Measurements from ENCODE around the gene LDB3. TPM values are rescaled to one million over a fixed set of nuclear protein-coding genes. Genes with fewer than 3 reads are reported as not detected.

Gene LDB3
- polyA plus RNA-seq, 2 of the 4 experiments (the other 2 are of a cell fraction), result 0.13 TPM

- no peak for TF ChIP-seq BHLHE40 (IDR thresholded peaks at IDR 0.05; ENCODE audit: low read depth, low read length)
- TF ChIP-seq RFX5 (IDR thresholded peaks at IDR 0.05), result no peak
- TF ChIP-seq CHD2 (IDR thresholded peaks at IDR 0.05; ENCODE audit: low read length, partially characterized antibody), result no peak
- no peak for TF ChIP-seq HEYL (CRISPR knock-in tag; IDR thresholded peaks at IDR 0.05)
These were observed 85.5 kb downstream of the LDB3 start (continued) for GRCh38 chr10:86753638-86754434.

GRCh38 chr10:86755454-86755739, 87.1 kb downstream of the LDB3 start:
- FAIRE-seq (no peak), DNase-seq (ENCODE audit: low read depth in 1 of 2, low spot score in 1 of 2) (no peak), ATAC-seq (no peak)
- peaks cover 30% of the 10 kb centered on the region for H3K4me1 ChIP-seq
- H3K4me2 ChIP-seq, result peak overlapping the region; percentile 89
- no peaks in the 10 kb centered on the region for H3K9me3 ChIP-seq
- TF ChIP-seq FOXS1 (CRISPR knock-in tag; IDR thresholded peaks at IDR 0.05) (no peak), POLR2AphosphoS2 (conservative IDR thresholded peaks at IDR 0.05; ENCODE audit: low read length) (no peak), ATOH8 (CRISPR knock-in tag; IDR thresholded peaks at IDR 0.05; ENCODE audit: low read depth) (no peak), PHF8 (IDR thresholded peaks at IDR 0.05; ENCODE audit: borderline replicate concordance, low read depth) (no peak), POLR2A (IDR thresholded peaks at IDR 0.05; ENCODE audit: low read length) (no peak; the same call in 1 of the 2 replicates)
- peak overlapping the region; percentile 98 to 99 for H3K27ac ChIP-seq
- POLR2A ChIA-PET, result interaction anchor here (0.6 to 2.8 kb wide), 7 partner anchors 15 to 354 kb away, joined by 3 to 25 read pairs (median 7); no protein-coding TSS in a partner anchor
- WGBS (ENCODE audit: missing lambda C conversion rate), result 1% methylated on average over 9 of the region's 9 CpGs
- CTCF ChIA-PET, result interaction anchor here (1.2 kb wide), 1 partner anchor 43 kb away, joined by 3 read pairs; no protein-coding TSS in a partner anchor
- peak overlapping the region; percentile 79 for H3K4me3 ChIP-seq

- Histone ChIP-seq H3K4me2 (peak overlapping the region; percentile 89), H3K27ac (peak overlapping the region; percentile 98 to 99), H3K4me3 (peak overlapping the region; percentile 79), H3K4me1 (peaks cover 35% of the 10 kb centered on the region), H3K9me3 (no peaks in the 10 kb centered on the region)
- whole genome bisulfite sequencing (ENCODE audit: missing lambda C conversion rate), result under 1% methylated on average over 46 of the region's 89 CpGs
- no peak for FAIRE-seq
- peak; percentile 55 for TF ChIP-seq REST (IDR thresholded peaks at IDR 0.05)
- no peak for TF ChIP-seq PBX3 (IDR thresholded peaks at IDR 0.05)
- 0 out of 2 replicates have a peak, but pooled peaks have one; percentile 5 for TF ChIP-seq GATA3 (IDR thresholded peaks at IDR 0.05; ENCODE audit: borderline replicate concordance)
- TF ChIP-seq HDAC2 (IDR thresholded peaks at IDR 0.05), result no peak
- TF ChIP-seq JUN (IDR thresholded peaks at IDR 0.05), result peak in 1 of 2 experiments; percentile 83; a peak in 4 of 5 replicates
- TF ChIP-seq MAX (IDR thresholded peaks at IDR 0.05), result peak; percentile 17
- 0 out of 3 replicates have a peak, but pooled peaks have one; percentile 4 for TF ChIP-seq SMC3 (IDR thresholded peaks at IDR 0.05)
- peak; percentile 35 for TF ChIP-seq TFCP2L1 (CRISPR knock-in tag; IDR thresholded peaks at IDR 0.05)
- TF ChIP-seq PHF8 (IDR thresholded peaks at IDR 0.05; ENCODE audit: borderline replicate concordance, low read depth), result peak; percentile 94
- 0 out of 2 replicates have a peak, but pooled peaks have one; percentile 12 for TF ChIP-seq MAZ (IDR thresholded peaks at IDR 0.05; ENCODE audit: borderline replicate concordance, low read depth, low read length)
- no peak for TF ChIP-seq KDM5A (IDR thresholded peaks at IDR 0.05)
- peak; percentile 39; the same call in 1 of the 2 replicates for TF ChIP-seq E2F6 (IDR thresholded peaks at IDR 0.05; ENCODE audit: borderline replicate concordance, low read depth)
- peak; percentile 35; the same call in 1 of the 3 replicates for TF ChIP-seq BCL3 (IDR thresholded peaks at IDR 0.05)
- peak; percentile 82 for TF ChIP-seq POLR2A (IDR thresholded peaks at IDR 0.05; ENCODE audit: low read length)
- CTCF ChIA-PET, result interaction anchor here (1.2 kb wide), 1 partner anchor 44 kb away, joined by 3 read pairs; no protein-coding TSS in a partner anchor
- POLR2A ChIA-PET, result interaction anchor here (0.6 to 2.8 kb wide), 12 partner anchors 15 to 355 kb away, joined by 3 to 25 read pairs (median 5); no protein-coding TSS in a partner anchor
- peak; percentile 80 to 89 for ATAC-seq
- peak; percentile 81 to 83 for DNase-seq (ENCODE audit: low read depth in 1 of 2, low spot score in 1 of 2)
These were observed 87.6 kb downstream of the LDB3 start for GRCh38 chr10:86755740-86756510.

All from A549 (cell line).